Astrocyte of the cerebellum (primary cell): Measurements from ENCODE around the gene CNGA1.
A peak's percentile ranks its signal among the peaks of the same experiment; 100 is the strongest.
"Not testable (repeated sequence)": the region's sequence is repeated elsewhere in the genome, so short reads cannot be mapped to it uniquely, and the experiment has no call there.

ENCODE experiments used
- DNase-seq: peaks from one replicate; pipeline ENCODE4 v3.0.0-alpha.2; 2011; ENCODE audit warnings: low read depth
- H3K4me3 ChIP-seq: 2 replicates; pipeline ENCODE4 v1.5.1; 2011; ENCODE audit warnings: mild to moderate bottlenecking, low read depth, low read length, moderate library complexity
- CTCF ChIP-seq: IDR thresholded peaks from 2 replicates; pipeline ENCODE4 v1.5.1; 2012; ENCODE audit warnings: low read length, low read depth, moderate library complexity, mild to moderate bottlenecking; ENCODE audit errors: missing control alignments
- in situ Hi-C: cut with HindIII; loops from 2 replicates; pipeline ENCODE4 v1.10.0; 2017; ENCODE audit warnings: low sequenced_read_pairs

Gene CNGA1

GRCh38 chr4:48003568-48003967, 12.9 kb downstream of the CNGA1 start:
- peak; percentile 38 for TF ChIP-seq CTCF
- H3K4me3 ChIP-seq, DNase-seq, in situ Hi-C loops: not testable (repeated sequence)

- DNase-seq, result no peak
- in situ Hi-C loops, result no loop called here
- no peak for TF ChIP-seq CTCF
- H3K4me3 ChIP-seq, result no peak overlapping the region
These were observed 14.2 kb downstream of the CNGA1 start for GRCh38 chr4:48002267-48002666.

- in situ Hi-C loops, result no loop called here
- no peak for TF ChIP-seq CTCF
- no peak overlapping the region for H3K4me3 ChIP-seq
- DNase-seq, result no peak
These were observed 20.5 kb downstream of the CNGA1 start for GRCh38 chr4:47996021-47996420.

GRCh38 chr4:47992475-47992874, 24.0 kb downstream of the CNGA1 start:
- H3K4me3 ChIP-seq, DNase-seq, in situ Hi-C loops: not testable (repeated sequence)

GRCh38 chr4:47990145-47990544, 26.3 kb downstream of the CNGA1 start:
- no peak for TF ChIP-seq CTCF
- DNase-seq, result no peak

GRCh38 chr4:47974566-47974965, 41.9 kb downstream of the CNGA1 start:
- no peak for TF ChIP-seq CTCF
- in situ Hi-C loops, result no loop called here
- H3K4me3 ChIP-seq, result no peak overlapping the region
- no peak for DNase-seq

More at GRCh38 chr4:47990145-47990544, 26.3 kb downstream of the CNGA1 start:
- in situ Hi-C loops, result no loop called here
- H3K4me3 ChIP-seq, result no peak overlapping the region

GRCh38 chr4:47972721-47973120, 43.8 kb downstream of the CNGA1 start:
- H3K4me3 ChIP-seq, result no peak overlapping the region
- TF ChIP-seq CTCF, result no peak
- no peak for DNase-seq
- in situ Hi-C loops, result no loop called here
